Measurements from ENCODE around the gene ESYT3.

DNA sequence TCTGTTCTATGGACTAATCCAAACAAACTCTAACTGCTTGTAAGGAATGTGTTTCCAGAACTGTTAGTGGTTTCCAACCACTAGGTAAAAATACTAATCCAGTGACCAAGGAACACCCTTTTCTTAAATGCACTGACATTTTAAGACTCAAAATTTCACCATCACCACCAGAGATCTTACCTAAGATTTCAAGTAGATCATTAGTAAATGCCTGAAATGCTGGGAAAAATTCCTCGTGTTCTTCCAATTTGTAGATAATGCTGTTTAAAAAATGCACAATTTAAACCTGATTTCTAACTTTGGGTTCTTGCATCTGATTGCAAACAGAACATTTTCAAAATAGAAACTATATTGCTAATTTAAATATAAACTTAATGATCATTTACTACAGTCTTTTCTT lies 63.4 kb downstream of the ESYT3 start:
- TF ChIP-seq, protein P1, sequence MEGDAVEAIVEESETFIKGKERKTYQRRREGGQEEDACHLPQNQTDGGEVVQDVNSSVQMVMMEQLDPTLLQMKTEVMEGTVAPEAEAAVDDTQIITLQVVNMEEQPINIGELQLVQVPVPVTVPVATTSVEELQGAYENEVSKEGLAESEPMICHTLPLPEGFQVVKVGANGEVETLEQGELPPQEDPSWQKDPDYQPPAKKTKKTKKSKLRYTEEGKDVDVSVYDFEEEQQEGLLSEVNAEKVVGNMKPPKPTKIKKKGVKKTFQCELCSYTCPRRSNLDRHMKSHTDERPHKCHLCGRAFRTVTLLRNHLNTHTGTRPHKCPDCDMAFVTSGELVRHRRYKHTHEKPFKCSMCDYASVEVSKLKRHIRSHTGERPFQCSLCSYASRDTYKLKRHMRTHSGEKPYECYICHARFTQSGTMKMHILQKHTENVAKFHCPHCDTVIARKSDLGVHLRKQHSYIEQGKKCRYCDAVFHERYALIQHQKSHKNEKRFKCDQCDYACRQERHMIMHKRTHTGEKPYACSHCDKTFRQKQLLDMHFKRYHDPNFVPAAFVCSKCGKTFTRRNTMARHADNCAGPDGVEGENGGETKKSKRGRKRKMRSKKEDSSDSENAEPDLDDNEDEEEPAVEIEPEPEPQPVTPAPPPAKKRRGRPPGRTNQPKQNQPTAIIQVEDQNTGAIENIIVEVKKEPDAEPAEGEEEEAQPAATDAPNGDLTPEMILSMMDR (IDR thresholded peaks at IDR 0.05), result no peak
- no peak for TF ChIP-seq POLR2A (IDR thresholded peaks at IDR 0.05)

All from body of pancreas (tissue), 4 donors.